ENCODE measurements around the gene LIPM.
"Not testable (repeated sequence)": the region's sequence is repeated elsewhere in the genome, so short reads cannot be mapped to it uniquely, and the experiment has no call there.

The LIPM gene

GRCh38 chr10:88837632-88838031 is 35.1 kb downstream of the LIPM start:
- H3K27ac ChIP-seq (replicated peaks); DNase-seq (ENCODE audit: low read depth in 1 of 2, low spot score in 1 of 2); H3K4me3 ChIP-seq (replicated peaks; ENCODE audit: insufficient read depth, low read length); H3K27me3 ChIP-seq (ENCODE audit: insufficient read depth, poor library complexity, severe bottlenecking): not testable (repeated sequence)

- H3K27me3 ChIP-seq (ENCODE audit: insufficient read depth, poor library complexity, severe bottlenecking), result no peaks in the 10 kb centered on the region
- no peak for DNase-seq (ENCODE audit: low read depth in 1 of 2, low spot score in 1 of 2)
- no peak overlapping the region for H3K27ac ChIP-seq (replicated peaks)
- no peak for TF ChIP-seq GABPA (IDR thresholded peaks at IDR 0.05; ENCODE audit: low read depth)
- TF ChIP-seq CTCF (IDR thresholded peaks at IDR 0.05; ENCODE audit: insufficient read depth, low read length), result no peak
- TF ChIP-seq POLR2AphosphoS5 (IDR thresholded peaks at IDR 0.05; ENCODE audit: low read depth), result no peak
- no peak for TF ChIP-seq REST (IDR thresholded peaks at IDR 0.05; ENCODE audit: insufficient replicate concordance, low read depth)
- no peak overlapping the region for H3K4me3 ChIP-seq (replicated peaks; ENCODE audit: insufficient read depth, low read length)
Observed at GRCh38 chr10:88838766-88839350, 36.3 kb downstream of the LIPM start.

GRCh38 chr10:88840104-88840503 is 37.6 kb downstream of the LIPM start:
- H3K27ac ChIP-seq (replicated peaks), result peak overlapping the region; percentile 92
- no peak for DNase-seq (ENCODE audit: low read depth in 1 of 2, low spot score in 1 of 2)
- no peak for TF ChIP-seq GABPA (IDR thresholded peaks at IDR 0.05; ENCODE audit: low read depth)
- no peak for TF ChIP-seq POLR2AphosphoS5 (IDR thresholded peaks at IDR 0.05; ENCODE audit: low read depth)
- no peak for TF ChIP-seq REST (IDR thresholded peaks at IDR 0.05; ENCODE audit: insufficient replicate concordance, low read depth)
- no peak for TF ChIP-seq CTCF (IDR thresholded peaks at IDR 0.05; ENCODE audit: insufficient read depth, low read length)
- no peak for TF ChIP-seq SPI1 (IDR thresholded peaks at IDR 0.05; ENCODE audit: borderline replicate concordance, low read depth)

GRCh38 chr10:88840881-88841280 is 38.4 kb downstream of the LIPM start:
- TF ChIP-seq CTCF (IDR thresholded peaks at IDR 0.05; ENCODE audit: insufficient read depth, low read length) (no peak), REST (IDR thresholded peaks at IDR 0.05; ENCODE audit: insufficient replicate concordance, low read depth) (no peak), POLR2AphosphoS5 (IDR thresholded peaks at IDR 0.05; ENCODE audit: low read depth) (no peak), GABPA (IDR thresholded peaks at IDR 0.05; ENCODE audit: low read depth) (peak; percentile 78), SPI1 (IDR thresholded peaks at IDR 0.05; ENCODE audit: borderline replicate concordance, low read depth) (no peak)
- H3K4me3 ChIP-seq (replicated peaks; ENCODE audit: insufficient read depth, low read length), result no peak overlapping the region
- peak overlapping the region; percentile 92 for H3K27ac ChIP-seq (replicated peaks)
- H3K27me3 ChIP-seq (ENCODE audit: insufficient read depth, poor library complexity, severe bottlenecking), result no peaks in the 10 kb centered on the region
- DNase-seq (ENCODE audit: low read depth in 1 of 2, low spot score in 1 of 2), result peak in 1 of 2 experiments; percentile 59

More at GRCh38 chr10:88840104-88840503, 37.6 kb downstream of the LIPM start:
- H3K27me3 ChIP-seq (ENCODE audit: insufficient read depth, poor library complexity, severe bottlenecking), result no peaks in the 10 kb centered on the region
- no peak overlapping the region for H3K4me3 ChIP-seq (replicated peaks; ENCODE audit: insufficient read depth, low read length)
